Keratinocyte (primary cell): ENCODE data around the gene GADD45GIP1.

Experiments used
- CTCF ChIP-seq, 3 experiments: IDR thresholded peaks in 1 of 3; conservative IDR thresholded peaks in 1 of 3; optimal IDR thresholded peaks in 1 of 3; 2 replicates in 2 of 3; 3 replicates in 1 of 3; pipeline versions ENCODE3 to v1.5.1; 2011; ENCODE audit warnings: low read length in 3 of 3, mild to moderate bottlenecking in 3 of 3, moderate library complexity in 2 of 3, control low read depth in 1 of 3, inconsistent platforms in 1 of 3; ENCODE audit not compliant: insufficient read depth in 2 of 3; ENCODE audit errors: extremely low read depth in 1 of 3
- EZH2 ChIP-seq: IDR thresholded peaks from one replicate; pipeline ENCODE4 v1.6.1; 2012; ENCODE audit warnings: inconsistent platforms, mild to moderate bottlenecking, low read length, moderate library complexity

GRCh38 chr19:12983091-12983490 is 26.1 kb upstream of the GADD45GIP1 start:
- TF ChIP-seq CTCF (optimal IDR thresholded peaks at IDR 0.05 in 1 of 3, IDR thresholded peaks at IDR 0.05 in 1 of 3, conservative IDR thresholded peaks at IDR 0.05 in 1 of 3; ENCODE audit: extremely low read depth in 1 of 3, insufficient read depth in 2 of 3, low read length in 3 of 3) = no peak
- no peak for TF ChIP-seq EZH2
